Testis (tissue), 5 donors: ENCODE data around the gene OLFM4. TPM values are rescaled to one million over a fixed set of nuclear protein-coding genes. Genes with fewer than 3 reads are reported as not detected.

ENCODE experiments used
- DNase-seq: peaks from one replicate; pipeline ENCODE4 v3.0.0-alpha.2; 2019
- H3K27ac ChIP-seq, 2 donors: fragments of 200-600 bp; sonication (generic); one replicate each; pipeline ENCODE4 v1.5.1; 2019
- H3K27me3 ChIP-seq: fragments of 200-600 bp; sonication (generic); one replicate; pipeline ENCODE4 v1.5.1; 2019
- H3K36me3 ChIP-seq: fragments of 200-600 bp; sonication (generic); one replicate; pipeline ENCODE4 v1.5.1; 2017; ENCODE audit warnings: low read depth; ENCODE audit errors: missing control alignments
- H3K4me1 ChIP-seq: fragments of 200-600 bp; sonication (generic); one replicate; pipeline ENCODE4 v1.5.1; 2019
- H3K4me3 ChIP-seq, 2 donors: fragments of 200-600 bp; sonication (generic); one replicate each; pipeline ENCODE4 v1.5.1; 2017 to 2019
- H3K9me3 ChIP-seq: fragments of 200-600 bp; sonication (generic); one replicate; pipeline ENCODE4 v1.5.1; 2017
- CTCF ChIP-seq, 3 experiments: fragments of 450-650 bp in 2 of 3; fragments of 200-600 bp in 1 of 3; sonication (generic) in 1 of 3; IDR thresholded peaks; one replicate each; pipeline ENCODE4 v1.5.1; 2016 to 2019; ENCODE audit warnings: antibody characterized with exemption in 3 of 3, mild to moderate bottlenecking in 2 of 3, moderate library complexity in 1 of 3
- POLR2A ChIP-seq: fragments of 450-650 bp; IDR thresholded peaks from one replicate; pipeline ENCODE4 v1.6.1; 2017; ENCODE audit warnings: antibody characterized with exemption, mild to moderate bottlenecking, moderate library complexity
- WGBS, 2 donors: methylation state at CpG; one replicate each; pipeline ENCODE4 v1.1.5; 2018; 5-methylcytosine and 5-hydroxymethylcytosine counted together
- intact Hi-C: fragments of 100-400 bp; cut with DNase I; formaldehyde crosslinking; loops from one replicate; pipeline ENCODE4 v1.15.1; 2023; ENCODE audit warnings: low total_unique reads
- long read RNA-seq, 2 donors: transcript quantifications; one replicate each; lab custom pipeline, GENCODE V29; 2026
- polyA plus RNA-seq: library from polyadenylated mRNA; stranded (reverse); fragments of 350-450 nt; fragmentation: Illumina TruSeq; extraction: RNeasy Lipid Tissue Mini Kit (QIAGEN cat#74804); gene quantifications from one replicate; pipeline ENCODE4 v1.2.3, GENCODE V29; 2014; ENCODE audit warnings: low read depth, low replicate concordance; ENCODE audit not compliant: insufficient read depth
- total RNA-seq, 2 donors: library from RNA; depleted of rRNA; stranded (reverse); fragments of >200 nt; gene quantifications; one replicate each; pipeline ENCODE4 v1.2.3, GENCODE V29; 2016

OLFM4 gene
- total RNA-seq (under 1 TPM; 0.08 to 0.19 TPM), polyA plus RNA-seq (4.8 TPM)
- long read RNA-seq, donor 1 = 0 reads
- long read RNA-seq, donor 2 = 0 reads

GRCh38 chr13:53028637-53029203 is at the start of gene OLFM4:
Gene OLFM4, plus strand, starts transcription at chr13:53028813. Its CDS starts 24 bp downstream, at chr13:53028837.
- Histone ChIP-seq H3K4me1 (no peaks in the 10 kb centered on the region), H3K9me3 (no peaks in the 10 kb centered on the region), H3K4me3 (no peak within 1 kb of the TSS), H3K27ac (no peak within 1 kb of the TSS), H3K27me3 (no peaks in the 10 kb centered on the region), H3K36me3 (no peaks in the 10 kb centered on the region)
- intact Hi-C loops = no loop called here
- TF ChIP-seq CTCF (IDR thresholded peaks at IDR 0.05) = no peak
- TF ChIP-seq POLR2A = no peak
- DNase-seq = no peak
- 76 to 79% methylated on average over 9 of the region's 9 CpGs for WGBS, 2 donors

GRCh38 chr13:52978989-52979388 is 49.6 kb upstream of the OLFM4 start:
- no peak overlapping the region for H3K27ac ChIP-seq
- H3K4me1 ChIP-seq = no peaks in the 10 kb centered on the region
- no peak for DNase-seq
- no peak overlapping the region for H3K4me3 ChIP-seq
- TF ChIP-seq POLR2A (no peak), CTCF (IDR thresholded peaks at IDR 0.05) (no peak)
- 53 to 60% methylated on average over 5 of the region's 5 CpGs for WGBS, 2 donors
- no peaks in the 10 kb centered on the region for H3K27me3 ChIP-seq
- intact Hi-C loops = no loop called here
- H3K9me3 ChIP-seq = no peaks in the 10 kb centered on the region
- no peaks in the 10 kb centered on the region for H3K36me3 ChIP-seq

GRCh38 chr13:52980695-52981094 is 47.9 kb upstream of the OLFM4 start:
- Histone ChIP-seq H3K4me1 (no peaks in the 10 kb centered on the region), H3K27me3 (no peaks in the 10 kb centered on the region), H3K9me3 (no peaks in the 10 kb centered on the region), H3K27ac (no peak overlapping the region), H3K36me3 (no peaks in the 10 kb centered on the region), H3K4me3 (no peak overlapping the region)
- DNase-seq = no peak
- no peak for TF ChIP-seq POLR2A
- 84 to 85% methylated on average over 5 of the region's 5 CpGs for WGBS, 2 donors
- intact Hi-C loops = no loop called here

- H3K9me3 ChIP-seq = no peaks in the 10 kb centered on the region
- TF ChIP-seq CTCF (IDR thresholded peaks at IDR 0.05) (no peak), POLR2A (no peak)
- intact Hi-C loops = no loop called here
- no peak overlapping the region for H3K4me3 ChIP-seq
- H3K4me1 ChIP-seq = no peaks in the 10 kb centered on the region
- H3K36me3 ChIP-seq = no peaks in the 10 kb centered on the region
- no peaks in the 10 kb centered on the region for H3K27me3 ChIP-seq
- H3K27ac ChIP-seq = no peak overlapping the region
- WGBS, 2 donors = 92 to 93% methylated on average over 4 of the region's 4 CpGs
- no peak for DNase-seq
Observed at GRCh38 chr13:52983836-52984235, 44.8 kb upstream of the OLFM4 start.

- H3K4me1 ChIP-seq = no peaks in the 10 kb centered on the region
- H3K27me3 ChIP-seq = no peaks in the 10 kb centered on the region
- no peak for DNase-seq
- TF ChIP-seq POLR2A (no peak), CTCF (IDR thresholded peaks at IDR 0.05) (no peak)
- no peak overlapping the region for H3K27ac ChIP-seq
- H3K36me3 ChIP-seq = no peaks in the 10 kb centered on the region
- intact Hi-C loops = no loop called here
- 86 to 87% methylated on average over 5 of the region's 5 CpGs for WGBS, 2 donors
- H3K4me3 ChIP-seq = no peak overlapping the region
- H3K9me3 ChIP-seq = no peaks in the 10 kb centered on the region
Observed at GRCh38 chr13:52984881-52985363, 43.7 kb upstream of the OLFM4 start.
